ENCODE results near the gene PLA2G4F.
"Not testable (repeated sequence)": the region's sequence is repeated elsewhere in the genome, so short reads cannot be mapped to it uniquely, and the experiment has no call there.

The PLA2G4F gene

GRCh38 chr15:42097018-42097417, 59.4 kb downstream of the PLA2G4F start:
- DNase-seq (ENCODE audit: low spot score) = no peak

- DNase-seq (ENCODE audit: low spot score) = no peak
Measured at GRCh38 chr15:42094512-42094963, 61.9 kb downstream of the PLA2G4F start, which contains the start of gene PLA2G4D. TSS of gene PLA2G4D (minus strand) at chr15:42094562. CDS start at chr15:42094459, 103 bp downstream.

DNA sequence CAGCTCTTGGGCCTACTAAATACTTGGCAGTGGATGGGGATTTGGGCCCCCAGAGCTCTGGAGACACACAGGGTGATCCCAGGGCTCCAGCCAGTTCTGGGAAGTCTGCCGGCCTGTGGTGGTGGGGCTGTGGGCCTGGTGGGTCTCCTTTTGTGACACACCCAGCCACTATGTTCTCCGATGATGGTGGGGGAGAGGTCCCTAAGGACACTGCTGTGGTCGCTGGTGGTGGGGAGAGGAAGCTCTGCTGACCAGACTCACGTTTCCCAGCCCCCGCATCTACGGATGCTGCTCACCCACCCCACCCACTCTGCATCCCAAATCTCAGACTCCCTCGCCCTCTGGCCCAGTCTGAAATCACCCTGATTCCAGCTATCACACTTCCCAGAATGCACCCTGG, 62.5 kb downstream of the PLA2G4F start:
- DNase-seq (ENCODE audit: low spot score) = no peak

- peak; percentile 53 for DNase-seq (ENCODE audit: low spot score)
Measured at GRCh38 chr15:42092398-42093318, 63.8 kb downstream of the PLA2G4F start.

GRCh38 chr15:42091753-42092397, 64.6 kb downstream of the PLA2G4F start:
- not testable (repeated sequence) for DNase-seq (ENCODE audit: low spot score)

DNA sequence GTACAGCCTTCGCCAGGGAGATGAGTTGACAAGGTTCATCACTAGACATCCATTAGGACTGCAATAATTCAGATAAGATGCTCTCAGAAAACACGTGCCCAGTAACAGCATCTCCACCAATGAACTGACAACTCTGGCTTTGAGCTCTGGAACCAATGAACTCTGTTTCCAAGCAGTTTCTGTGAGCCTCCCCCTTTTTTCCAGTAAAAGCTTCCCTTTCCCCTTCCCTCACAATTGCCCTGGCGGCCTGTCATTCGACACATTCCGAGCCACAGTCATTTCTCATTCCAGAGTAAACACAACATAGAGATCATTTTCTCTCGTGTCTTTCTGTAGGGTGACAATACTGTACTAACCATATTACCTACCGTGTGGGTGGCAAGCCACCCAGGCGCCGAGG, 65.7 kb downstream of the PLA2G4F start:
- no peak for DNase-seq (ENCODE audit: low spot score)

GRCh38 chr15:42090370-42090769, 66.1 kb downstream of the PLA2G4F start:
- no peak for DNase-seq (ENCODE audit: low spot score)

GRCh38 chr15:42089942-42090341, 66.5 kb downstream of the PLA2G4F start:
- no peak for DNase-seq (ENCODE audit: low spot score)
